ENCODE results near the gene EVI5L. TPM values are rescaled to one million over a fixed set of nuclear protein-coding genes. Genes with fewer than 3 reads are reported as not detected.

The EVI5L gene
- total and polyA plus RNA-seq, 2 donors, result 7.8 to 21.1 TPM

DNA sequence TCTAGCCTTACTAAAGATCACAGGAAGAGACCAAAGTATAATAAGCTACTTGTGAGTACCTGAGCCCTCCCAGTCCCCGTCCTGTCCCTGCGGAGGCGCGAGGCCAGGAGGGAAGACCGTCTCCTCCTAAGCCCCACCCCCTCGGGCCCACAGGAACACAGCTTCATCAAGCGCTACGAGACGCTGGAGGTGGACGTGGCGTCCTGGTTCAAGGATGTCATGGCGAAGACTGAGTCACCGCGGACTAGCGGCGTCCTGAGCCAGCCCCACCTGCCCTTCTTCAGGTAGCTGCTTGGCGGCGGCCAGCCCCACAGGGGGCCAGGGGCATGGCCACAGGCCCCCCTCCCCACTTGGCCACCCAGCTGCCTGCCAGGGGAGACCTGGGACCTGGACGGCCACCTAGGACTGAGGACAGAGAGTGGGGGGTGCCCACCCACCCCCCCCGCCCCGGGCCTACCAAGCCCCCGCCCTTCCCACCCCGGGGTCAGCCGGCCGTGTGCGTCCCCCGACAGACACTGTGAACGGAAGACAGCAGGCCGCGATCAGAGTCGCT lies 82.2 kb downstream of the EVI5L start:
- Histone ChIP-seq H3K36me3 (ENCODE audit: insufficient read depth) (peaks cover 12% of the 10 kb centered on the region), H3K27ac (ENCODE audit: low read depth) (no peak overlapping the region), H3K4me1 (ENCODE audit: insufficient read depth) (no peaks in the 10 kb centered on the region), H3K4me3 (ENCODE audit: low read depth, low read length) (no peak overlapping the region)
- no peak for DNase-seq (ENCODE audit: extremely low spot score)
- WGBS, result 88% methylated on average over 31 of the region's 31 CpGs

DNA sequence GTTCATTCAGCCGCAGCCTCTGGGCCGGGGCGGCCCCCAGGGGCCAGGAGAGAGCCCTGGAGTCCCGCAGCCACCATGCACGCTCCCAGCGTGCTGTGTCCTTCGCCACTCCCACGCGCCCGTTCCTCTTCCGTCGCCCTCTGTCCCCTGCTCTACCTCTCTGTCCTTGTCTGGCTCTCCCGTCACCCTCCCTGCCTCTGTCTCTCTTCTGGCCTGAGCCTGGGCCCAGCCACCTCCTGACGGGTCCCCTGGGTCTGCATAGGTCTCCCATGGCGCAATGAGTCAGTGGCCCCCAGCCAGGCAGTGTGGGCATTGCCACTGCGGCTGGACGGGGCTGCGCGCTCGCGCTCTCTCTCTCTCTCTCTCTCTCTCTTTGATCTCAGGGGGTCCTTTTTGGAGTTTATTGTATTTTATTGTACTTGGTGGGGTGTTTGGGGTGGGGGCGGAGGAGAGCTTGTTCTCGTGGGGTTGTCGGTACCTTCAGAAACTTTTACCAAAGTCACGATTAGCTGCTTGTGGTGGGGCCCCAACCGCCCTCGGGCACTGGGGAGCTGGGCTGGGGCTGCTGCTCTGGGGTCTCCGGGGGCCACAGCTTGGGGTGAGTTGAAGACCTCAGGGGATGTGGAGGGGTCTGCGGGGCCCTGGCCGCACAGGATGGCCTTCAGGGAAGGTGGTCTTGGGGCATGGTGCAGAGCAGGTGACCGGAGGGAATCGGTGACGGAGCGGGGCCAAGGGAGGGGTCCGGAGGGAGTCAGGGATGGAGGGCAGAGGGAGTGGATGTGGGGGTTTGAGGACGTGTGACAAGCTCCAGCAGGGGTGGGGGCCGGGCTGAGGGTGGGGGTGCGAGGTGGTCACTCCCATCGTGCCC lies 82.9 kb downstream of the EVI5L start:
- H3K4me1 ChIP-seq (ENCODE audit: insufficient read depth), result no peaks in the 10 kb centered on the region
- 93% methylated on average over 39 of the region's 39 CpGs for WGBS
- no peak overlapping the region for H3K27ac ChIP-seq (ENCODE audit: low read depth)
- H3K36me3 ChIP-seq (ENCODE audit: insufficient read depth), result peaks cover 12% of the 10 kb centered on the region
- no peak overlapping the region for H3K4me3 ChIP-seq (ENCODE audit: low read depth, low read length)
- no peak for DNase-seq (ENCODE audit: extremely low spot score)

DNA sequence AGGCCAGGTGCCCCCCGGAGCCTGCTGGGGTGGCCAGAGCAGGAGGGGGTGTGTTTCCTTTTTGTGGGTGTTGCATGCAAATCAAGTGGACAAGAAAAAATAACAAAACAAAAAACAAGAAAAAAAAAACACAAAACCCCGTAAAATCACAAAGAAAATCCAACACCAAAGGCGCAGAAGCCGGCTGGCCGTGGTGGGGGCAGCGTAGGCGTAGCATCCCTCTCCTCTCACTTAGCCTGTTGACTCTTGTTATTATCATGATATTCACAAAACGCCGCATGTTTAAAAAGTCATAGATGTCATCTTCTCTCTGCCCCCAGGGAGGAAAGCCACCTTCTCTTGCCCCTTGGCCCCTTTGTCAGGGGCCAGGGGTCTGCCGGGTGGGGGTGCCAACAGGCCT lies 83.6 kb downstream of the EVI5L start:
- no peaks in the 10 kb centered on the region for H3K4me1 ChIP-seq (ENCODE audit: insufficient read depth)
- WGBS, result 87% methylated on average over 10 of the region's 10 CpGs
- H3K4me3 ChIP-seq (ENCODE audit: low read depth, low read length), result no peak overlapping the region
- no peak overlapping the region for H3K27ac ChIP-seq (ENCODE audit: low read depth)
- DNase-seq (ENCODE audit: extremely low spot score), result no peak
- peaks cover 12% of the 10 kb centered on the region for H3K36me3 ChIP-seq (ENCODE audit: insufficient read depth)

DNA sequence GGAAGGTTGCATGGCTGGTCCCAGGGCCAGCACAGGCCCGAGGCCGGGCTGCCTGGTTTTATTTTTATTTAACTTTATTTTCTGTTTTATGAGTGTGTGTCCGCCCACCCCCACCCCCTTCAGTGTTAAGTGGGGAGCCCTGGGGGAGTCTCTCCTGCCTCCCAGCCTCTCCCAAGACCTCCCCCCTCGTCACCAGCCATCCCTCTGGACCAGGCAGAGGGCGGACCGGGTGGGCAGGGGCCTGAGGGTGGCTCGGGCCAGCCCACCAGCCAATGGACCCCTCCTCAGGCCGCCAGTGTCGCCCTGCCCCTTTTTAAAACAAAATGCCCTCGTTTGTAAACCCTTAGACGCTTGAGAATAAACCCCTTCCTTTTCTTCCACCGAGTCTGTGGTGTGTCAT lies 84.1 kb downstream of the EVI5L start:
- H3K27ac ChIP-seq (ENCODE audit: low read depth), result no peak overlapping the region
- H3K4me3 ChIP-seq (ENCODE audit: low read depth, low read length), result no peak overlapping the region
- WGBS, result 50% methylated on average over 12 of the region's 12 CpGs

More for the DNA sequence above, 84.1 kb downstream of the EVI5L start:
- Histone ChIP-seq H3K4me1 (ENCODE audit: insufficient read depth) (no peaks in the 10 kb centered on the region), H3K36me3 (ENCODE audit: insufficient read depth) (peaks cover 12% of the 10 kb centered on the region)
- no peak for DNase-seq (ENCODE audit: extremely low spot score)

Other genes with a start within 250 kb of the EVI5L start
- 0.90 TPM for gene CAMSAP3, start 234.4 kb upstream of the EVI5L start, total RNA-seq
- 2.0 TPM for gene CAMSAP3, start 234.4 kb upstream of the EVI5L start, polyA plus RNA-seq
- gene XAB2, start 200.7 kb upstream of the EVI5L start, total RNA-seq, result 18.1 TPM
- 47.7 TPM for gene XAB2, start 200.7 kb upstream of the EVI5L start, polyA plus RNA-seq
- 17.5 TPM for gene PET100, start 200.4 kb upstream of the EVI5L start, total RNA-seq
- 61.8 TPM for gene PET100, start 200.4 kb upstream of the EVI5L start, polyA plus RNA-seq
- not detected for gene PCP2, start 196.5 kb upstream of the EVI5L start, total RNA-seq
- gene PCP2, start 196.5 kb upstream of the EVI5L start, polyA plus RNA-seq, result 0.19 TPM
- 9.9 TPM for gene STXBP2, start 193.1 kb upstream of the EVI5L start, total RNA-seq
- 25.3 TPM for gene STXBP2, start 193.1 kb upstream of the EVI5L start, polyA plus RNA-seq
- gene RETN, start 161.2 kb upstream of the EVI5L start, total RNA-seq, result 2.3 TPM
- gene RETN, start 161.2 kb upstream of the EVI5L start, polyA plus RNA-seq, result 17.8 TPM
- 0.26 TPM for gene MCEMP1, start 153.1 kb upstream of the EVI5L start, total RNA-seq
- gene MCEMP1, start 153.1 kb upstream of the EVI5L start, polyA plus RNA-seq, result 1.1 TPM
- gene TRAPPC5, start 149.4 kb upstream of the EVI5L start, total RNA-seq, result 21.6 TPM
- 112 TPM for gene TRAPPC5, start 149.4 kb upstream of the EVI5L start, polyA plus RNA-seq
- 0.21 TPM for gene FCER2, start 128.1 kb upstream of the EVI5L start, total RNA-seq
- gene FCER2, start 128.1 kb upstream of the EVI5L start, polyA plus RNA-seq, result 0.90 TPM
- gene CLEC4G, start 98.1 kb upstream of the EVI5L start, total RNA-seq, result 0.48 TPM
- gene CLEC4G, start 98.1 kb upstream of the EVI5L start, polyA plus RNA-seq, result 1.1 TPM
- 6.2 TPM for gene CD209, start 82.7 kb upstream of the EVI5L start, total RNA-seq
- gene CD209, start 82.7 kb upstream of the EVI5L start, polyA plus RNA-seq, result 5.3 TPM
- gene CLEC4M, start 67.0 kb upstream of the EVI5L start, total RNA-seq, result not detected
- not detected for gene CLEC4M, start 67.0 kb upstream of the EVI5L start, polyA plus RNA-seq
- gene PRR36, start 44.2 kb downstream of the EVI5L start, total RNA-seq, result 0.11 TPM
- 0.10 TPM for gene PRR36, start 44.2 kb downstream of the EVI5L start, polyA plus RNA-seq
- 1.3 TPM for gene LRRC8E, start 58.3 kb downstream of the EVI5L start, total RNA-seq
- 1.1 TPM for gene LRRC8E, start 58.3 kb downstream of the EVI5L start, polyA plus RNA-seq
- 9.8 TPM for gene MAP2K7, start 73.7 kb downstream of the EVI5L start, total RNA-seq
- 31.0 TPM for gene MAP2K7, start 73.7 kb downstream of the EVI5L start, polyA plus RNA-seq
- not detected for gene TGFBR3L, start 84.6 kb downstream of the EVI5L start, total RNA-seq
- 2.6 TPM for gene TGFBR3L, start 84.6 kb downstream of the EVI5L start, polyA plus RNA-seq
- gene SNAPC2, start 90.1 kb downstream of the EVI5L start, total RNA-seq, result 6.8 TPM
- 55.6 TPM for gene SNAPC2, start 90.1 kb downstream of the EVI5L start, polyA plus RNA-seq
- gene CTXN1, start 95.9 kb downstream of the EVI5L start, total RNA-seq, result 0.63 TPM
- gene CTXN1, start 95.9 kb downstream of the EVI5L start, polyA plus RNA-seq, result 22.1 TPM
- 31.2 TPM for gene TIMM44, start 113.4 kb downstream of the EVI5L start, total RNA-seq
- gene TIMM44, start 113.4 kb downstream of the EVI5L start, polyA plus RNA-seq, result 60.2 TPM
- gene ELAVL1, start 175.4 kb downstream of the EVI5L start, total RNA-seq, result 41.1 TPM
- 36.7 TPM for gene ELAVL1, start 175.4 kb downstream of the EVI5L start, polyA plus RNA-seq
- gene CCL25, start 222.5 kb downstream of the EVI5L start, total RNA-seq, result not detected
- not detected for gene CCL25, start 222.5 kb downstream of the EVI5L start, polyA plus RNA-seq